ENCODE results near the gene NKIRAS2.

The NKIRAS2 gene

DNA sequence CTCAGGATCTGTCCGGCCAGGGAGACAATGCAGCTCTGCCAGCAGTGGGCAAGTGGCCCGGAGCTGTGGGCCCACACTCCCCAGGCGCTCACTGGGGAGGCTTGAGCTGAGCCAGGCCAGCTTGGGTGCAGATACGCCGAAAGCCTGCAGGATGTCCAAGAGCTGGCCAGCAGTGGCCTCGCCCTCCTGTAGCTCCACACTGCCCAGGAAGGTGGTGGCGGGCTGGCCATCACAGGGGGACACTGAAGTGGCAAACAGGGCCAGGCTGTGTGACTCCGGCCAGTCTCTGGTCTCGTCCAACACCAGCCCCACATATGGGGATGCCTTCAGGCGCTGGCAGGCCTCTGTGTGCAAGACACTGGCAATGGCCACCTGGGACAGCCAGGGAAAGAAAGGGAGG lies 20.9 kb downstream of the NKIRAS2 start (continued):
- TF ChIP-seq ZNF48 (tag by site-specific recombination; IDR thresholded peaks at IDR 0.05): no peak
- TF ChIP-seq ZNF677 (tag by site-specific recombination; IDR thresholded peaks at IDR 0.05): no peak
- no peak for TF ChIP-seq ZNF670 (tag by site-specific recombination; IDR thresholded peaks at IDR 0.05; ENCODE audit: low read depth)
- no peak for TF ChIP-seq ZNF311 (tag by site-specific recombination; IDR thresholded peaks at IDR 0.05; ENCODE audit: borderline replicate concordance)

DNA sequence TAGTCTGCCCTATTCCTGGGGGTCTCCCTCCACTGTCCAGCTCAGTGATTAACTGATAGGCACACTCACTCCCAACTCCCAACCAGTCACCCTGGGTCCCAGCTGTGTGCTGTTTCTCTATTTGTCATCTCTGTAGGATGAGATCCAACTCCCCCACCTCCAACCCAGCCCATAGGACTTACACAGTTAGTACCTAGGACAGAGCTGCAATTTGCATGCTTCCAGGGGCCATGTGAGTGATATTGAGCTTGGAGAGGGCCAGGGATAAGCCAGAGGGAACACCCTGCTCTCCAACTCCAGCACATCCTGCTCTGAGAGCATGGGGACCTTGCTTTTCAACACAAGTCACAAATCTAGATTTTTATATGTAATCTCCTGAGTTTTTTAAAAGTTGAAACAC lies 21.7 kb downstream of the NKIRAS2 start:
- no peaks in the 10 kb centered on the region for H3K36me3 ChIP-seq (ENCODE audit: control insufficient read depth in 2 of 2, insufficient read depth in 1 of 2, low read length in 2 of 2)
- POLR2A ChIA-PET: interaction anchor here (0.7 kb wide), 2 partner anchors 24 to 57 kb away, joined by 3 to 4 read pairs; partner anchors contain the start of gene DNAJC7
- no peaks in the 10 kb centered on the region for H3K9me3 ChIP-seq (ENCODE audit: control insufficient read depth, insufficient read depth, low read depth, low read length)
- H3K27ac ChIP-seq (ENCODE audit: extremely low read depth, low read depth, low read length): no peak overlapping the region
- CTCF ChIA-PET: interaction anchor here (0.5 to 2.1 kb wide), 10 partner anchors 14 to 1636 kb away, joined by 3 to 13 read pairs (median 4); no protein-coding TSS in a partner anchor
- TF ChIP-seq, protein P1, sequence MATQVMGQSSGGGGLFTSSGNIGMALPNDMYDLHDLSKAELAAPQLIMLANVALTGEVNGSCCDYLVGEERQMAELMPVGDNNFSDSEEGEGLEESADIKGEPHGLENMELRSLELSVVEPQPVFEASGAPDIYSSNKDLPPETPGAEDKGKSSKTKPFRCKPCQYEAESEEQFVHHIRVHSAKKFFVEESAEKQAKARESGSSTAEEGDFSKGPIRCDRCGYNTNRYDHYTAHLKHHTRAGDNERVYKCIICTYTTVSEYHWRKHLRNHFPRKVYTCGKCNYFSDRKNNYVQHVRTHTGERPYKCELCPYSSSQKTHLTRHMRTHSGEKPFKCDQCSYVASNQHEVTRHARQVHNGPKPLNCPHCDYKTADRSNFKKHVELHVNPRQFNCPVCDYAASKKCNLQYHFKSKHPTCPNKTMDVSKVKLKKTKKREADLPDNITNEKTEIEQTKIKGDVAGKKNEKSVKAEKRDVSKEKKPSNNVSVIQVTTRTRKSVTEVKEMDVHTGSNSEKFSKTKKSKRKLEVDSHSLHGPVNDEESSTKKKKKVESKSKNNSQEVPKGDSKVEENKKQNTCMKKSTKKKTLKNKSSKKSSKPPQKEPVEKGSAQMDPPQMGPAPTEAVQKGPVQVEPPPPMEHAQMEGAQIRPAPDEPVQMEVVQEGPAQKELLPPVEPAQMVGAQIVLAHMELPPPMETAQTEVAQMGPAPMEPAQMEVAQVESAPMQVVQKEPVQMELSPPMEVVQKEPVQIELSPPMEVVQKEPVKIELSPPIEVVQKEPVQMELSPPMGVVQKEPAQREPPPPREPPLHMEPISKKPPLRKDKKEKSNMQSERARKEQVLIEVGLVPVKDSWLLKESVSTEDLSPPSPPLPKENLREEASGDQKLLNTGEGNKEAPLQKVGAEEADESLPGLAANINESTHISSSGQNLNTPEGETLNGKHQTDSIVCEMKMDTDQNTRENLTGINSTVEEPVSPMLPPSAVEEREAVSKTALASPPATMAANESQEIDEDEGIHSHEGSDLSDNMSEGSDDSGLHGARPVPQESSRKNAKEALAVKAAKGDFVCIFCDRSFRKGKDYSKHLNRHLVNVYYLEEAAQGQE (tag by site-specific recombination; IDR thresholded peaks at IDR 0.05): peak; percentile 90
- TF ChIP-seq, protein P2, sequence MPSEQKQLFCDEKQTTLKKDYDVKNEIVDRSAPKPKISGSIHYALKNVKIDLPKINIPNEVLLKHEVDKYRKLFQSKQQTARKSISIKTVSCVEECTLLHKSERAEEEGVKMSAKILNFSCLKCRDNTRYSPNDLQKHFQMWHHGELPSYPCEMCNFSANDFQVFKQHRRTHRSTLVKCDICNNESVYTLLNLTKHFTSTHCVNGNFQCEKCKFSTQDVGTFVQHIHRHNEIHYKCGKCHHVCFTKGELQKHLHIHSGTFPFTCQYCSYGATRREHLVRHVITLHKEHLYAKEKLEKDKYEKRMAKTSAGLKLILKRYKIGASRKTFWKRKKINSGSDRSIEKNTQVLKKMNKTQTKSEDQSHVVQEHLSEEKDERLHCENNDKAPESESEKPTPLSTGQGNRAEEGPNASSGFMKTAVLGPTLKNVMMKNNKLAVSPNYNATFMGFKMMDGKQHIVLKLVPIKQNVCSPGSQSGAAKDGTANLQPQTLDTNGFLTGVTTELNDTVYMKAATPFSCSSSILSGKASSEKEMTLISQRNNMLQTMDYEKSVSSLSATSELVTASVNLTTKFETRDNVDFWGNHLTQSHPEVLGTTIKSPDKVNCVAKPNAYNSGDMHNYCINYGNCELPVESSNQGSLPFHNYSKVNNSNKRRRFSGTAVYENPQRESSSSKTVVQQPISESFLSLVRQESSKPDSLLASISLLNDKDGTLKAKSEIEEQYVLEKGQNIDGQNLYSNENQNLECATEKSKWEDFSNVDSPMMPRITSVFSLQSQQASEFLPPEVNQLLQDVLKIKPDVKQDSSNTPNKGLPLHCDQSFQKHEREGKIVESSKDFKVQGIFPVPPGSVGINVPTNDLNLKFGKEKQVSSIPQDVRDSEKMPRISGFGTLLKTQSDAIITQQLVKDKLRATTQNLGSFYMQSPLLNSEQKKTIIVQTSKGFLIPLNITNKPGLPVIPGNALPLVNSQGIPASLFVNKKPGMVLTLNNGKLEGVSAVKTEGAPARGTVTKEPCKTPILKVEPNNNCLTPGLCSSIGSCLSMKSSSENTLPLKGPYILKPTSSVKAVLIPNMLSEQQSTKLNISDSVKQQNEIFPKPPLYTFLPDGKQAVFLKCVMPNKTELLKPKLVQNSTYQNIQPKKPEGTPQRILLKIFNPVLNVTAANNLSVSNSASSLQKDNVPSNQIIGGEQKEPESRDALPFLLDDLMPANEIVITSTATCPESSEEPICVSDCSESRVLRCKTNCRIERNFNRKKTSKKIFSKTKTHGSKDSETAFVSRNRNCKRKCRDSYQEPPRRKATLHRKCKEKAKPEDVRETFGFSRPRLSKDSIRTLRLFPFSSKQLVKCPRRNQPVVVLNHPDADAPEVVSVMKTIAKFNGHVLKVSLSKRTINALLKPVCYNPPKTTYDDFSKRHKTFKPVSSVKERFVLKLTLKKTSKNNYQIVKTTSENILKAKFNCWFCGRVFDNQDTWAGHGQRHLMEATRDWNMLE (tag by site-specific recombination; conservative IDR thresholded peaks at IDR 0.05; ENCODE audit: low read depth): no peak
- no peak overlapping the region for H3K4me3 ChIP-seq (ENCODE audit: low read depth, low read length)
- H3K4me1 ChIP-seq (ENCODE audit: control insufficient read depth, insufficient read depth, low read length): no peaks in the 10 kb centered on the region

DNA sequence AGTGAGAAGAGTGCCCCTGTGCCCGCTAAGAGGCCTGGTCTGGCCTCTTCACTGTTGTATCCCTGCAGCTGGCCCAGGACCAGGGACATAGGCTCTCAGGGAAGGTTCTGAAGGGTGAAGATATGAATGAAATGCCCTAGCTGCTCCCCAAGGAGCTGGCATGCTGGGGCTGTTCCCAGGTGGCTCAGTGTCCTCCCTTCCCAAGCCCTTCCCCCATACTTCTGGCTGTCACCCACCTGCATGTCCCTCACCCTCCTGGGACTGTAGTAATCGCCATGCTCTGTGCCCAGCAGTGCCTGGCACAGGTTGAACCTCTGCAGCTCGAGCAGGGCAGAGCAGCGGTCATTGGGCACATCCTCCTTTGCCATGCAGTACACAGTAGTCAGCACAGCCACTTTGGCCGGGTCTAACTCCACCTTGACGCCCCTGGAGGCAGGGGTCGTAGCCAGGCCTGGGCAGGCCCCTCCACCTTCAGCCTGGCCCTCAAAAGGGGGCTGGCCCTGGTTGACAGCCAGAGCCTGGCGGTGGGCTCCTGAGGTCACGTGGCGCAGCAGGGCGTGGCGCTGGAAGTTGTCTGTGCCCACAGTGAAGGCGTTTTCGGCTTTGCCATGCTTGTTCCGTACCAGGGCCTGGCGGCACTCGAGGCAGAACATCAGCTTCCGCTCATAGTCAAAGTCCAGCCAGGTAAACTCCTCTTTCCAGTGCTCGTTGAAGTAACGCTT lies 22.9 kb downstream of the NKIRAS2 start:
- ChIA-PET CTCF (interaction anchor here (0.6 to 2.1 kb wide), 4 partner anchors 13 to 242 kb away, joined by 4 to 13 read pairs (median 4); partner anchors contain the start of gene NKIRAS2), POLR2A (interaction anchor here (0.5 to 0.7 kb wide), 2 partner anchors 47 to 56 kb away, joined by 3 to 4 read pairs; no protein-coding TSS in a partner anchor)
- H3K27ac ChIP-seq (ENCODE audit: extremely low read depth, low read depth, low read length): no peak overlapping the region

DNA sequence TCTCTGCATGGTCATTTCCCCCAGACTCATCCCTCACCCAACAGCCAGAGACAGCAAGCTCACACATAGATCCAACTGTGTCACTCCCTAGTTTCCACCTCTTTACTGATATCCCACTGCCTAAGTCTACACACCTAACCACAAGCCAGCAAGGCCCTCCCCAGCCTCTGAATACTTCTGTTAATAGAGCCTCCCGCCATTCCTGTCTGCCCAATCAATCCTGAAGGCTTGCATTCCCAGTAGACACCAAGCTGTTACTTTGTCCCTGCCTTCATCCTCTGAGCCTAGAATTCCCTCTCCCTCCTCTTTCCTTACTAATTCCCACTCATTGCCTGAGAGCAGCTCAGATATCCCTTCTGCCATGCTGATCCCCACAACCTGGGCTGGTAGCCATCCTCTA lies 25.8 kb downstream of the NKIRAS2 start:
- Histone ChIP-seq H3K9me3 (ENCODE audit: control insufficient read depth, insufficient read depth, low read depth, low read length) (no peaks in the 10 kb centered on the region), H3K36me3 (ENCODE audit: control insufficient read depth in 2 of 2, insufficient read depth in 1 of 2, low read length in 2 of 2) (no peaks in the 10 kb centered on the region), H3K4me1 (ENCODE audit: control insufficient read depth, insufficient read depth, low read length) (no peaks in the 10 kb centered on the region; the same call in 1 of the 2 replicates), H3K27ac (ENCODE audit: extremely low read depth, low read depth, low read length) (no peak overlapping the region), H3K4me3 (ENCODE audit: low read depth, low read length) (no peak overlapping the region)
- ChIA-PET CTCF (interaction anchor here (0.8 to 2.9 kb wide), 4 partner anchors 11 to 56 kb away, joined by 3 to 17 read pairs (median 4); no protein-coding TSS in a partner anchor), POLR2A (interaction anchor here (1.0 kb wide), 2 partner anchors 28 to 46 kb away, joined by 3 read pairs; partner anchors contain the start of gene DNAJC7)
- peak; percentile 74; the same call in 1 of the 2 replicates for TF ChIP-seq ZSCAN16 (tag by site-specific recombination; IDR thresholded peaks at IDR 0.05)
- no peak for TF ChIP-seq MEIS1 (CRISPR knock-in tag; IDR thresholded peaks at IDR 0.05; ENCODE audit: borderline replicate concordance)
- TF ChIP-seq ZIC2 (tag by site-specific recombination; IDR thresholded peaks at IDR 0.05): peak; percentile 34; the same call in 1 of the 2 replicates
- no peak for TF ChIP-seq ZNF585B (tag by site-specific recombination; IDR thresholded peaks at IDR 0.05)
- peak; percentile 21; the same call in 1 of the 2 replicates for TF ChIP-seq ZBTB20 (tag by site-specific recombination; IDR thresholded peaks at IDR 0.05)

More for the DNA sequence above, 22.9 kb downstream of the NKIRAS2 start:
- Histone ChIP-seq H3K4me3 (ENCODE audit: low read depth, low read length) (no peak overlapping the region), H3K9me3 (ENCODE audit: control insufficient read depth, insufficient read depth, low read depth, low read length) (no peaks in the 10 kb centered on the region), H3K4me1 (ENCODE audit: control insufficient read depth, insufficient read depth, low read length) (no peaks in the 10 kb centered on the region), H3K36me3 (ENCODE audit: control insufficient read depth in 2 of 2, insufficient read depth in 1 of 2, low read length in 2 of 2) (no peaks in the 10 kb centered on the region)
- TF ChIP-seq ZNF529 (tag by site-specific recombination; IDR thresholded peaks at IDR 0.05; ENCODE audit: insufficient replicate concordance): no peak
- TF ChIP-seq ZNF600 (tag by site-specific recombination; IDR thresholded peaks at IDR 0.05): peak; percentile 43; the same call in 1 of the 2 replicates
- TF ChIP-seq ZNF555 (tag by site-specific recombination; conservative IDR thresholded peaks at IDR 0.05): no peak
- TF ChIP-seq ZBTB7A (tag by site-specific recombination; IDR thresholded peaks at IDR 0.05; ENCODE audit: low read depth): no peak
- TF ChIP-seq SP7 (tag by site-specific recombination; IDR thresholded peaks at IDR 0.05): no peak

Data from HEK293 (cell line).